Spleen (tissue), 7 donors: ENCODE measurements around the gene SNRNP27.

ENCODE experiments used
- CTCF ChIP-seq, 11 experiments: fragments of 200-600 bp in 7 of 11; fragments of 450-650 bp in 4 of 11; sonication (generic) in 4 of 11; IDR thresholded peaks in 8 of 11; conservative IDR thresholded peaks in 3 of 11; 1 replicate in 7 of 11; 2 replicates in 4 of 11; pipeline versions ENCODE4 v1.4.0 to v1.8.0; 2016 to 2021; ENCODE audit warnings: antibody characterized with exemption in 11 of 11, inconsistent platforms in 4 of 11, mild to moderate bottlenecking in 1 of 11
- POLR2A ChIP-seq, 3 donors: fragments of 450-650 bp; IDR thresholded peaks; one replicate each; pipeline ENCODE4 v1.5.1; 2017; ENCODE audit warnings: antibody characterized with exemption in 3 of 3, mild to moderate bottlenecking in 1 of 3
- POLR2AphosphoS5 ChIP-seq, 3 donors: sonication (generic); formaldehyde crosslinking; IDR thresholded peaks; one replicate each; pipeline ENCODE4 v1.5.1; 2017; ENCODE audit warnings: antibody characterized with exemption in 3 of 3
- donor health status: DM: no; HTN: no; CAD: no; lungs with moderate emphysema.
- donor health status: DM: no; HTN: no; CAD: no.
- donor health status: DM: no; HTN: no; CAD: no.

DNA sequence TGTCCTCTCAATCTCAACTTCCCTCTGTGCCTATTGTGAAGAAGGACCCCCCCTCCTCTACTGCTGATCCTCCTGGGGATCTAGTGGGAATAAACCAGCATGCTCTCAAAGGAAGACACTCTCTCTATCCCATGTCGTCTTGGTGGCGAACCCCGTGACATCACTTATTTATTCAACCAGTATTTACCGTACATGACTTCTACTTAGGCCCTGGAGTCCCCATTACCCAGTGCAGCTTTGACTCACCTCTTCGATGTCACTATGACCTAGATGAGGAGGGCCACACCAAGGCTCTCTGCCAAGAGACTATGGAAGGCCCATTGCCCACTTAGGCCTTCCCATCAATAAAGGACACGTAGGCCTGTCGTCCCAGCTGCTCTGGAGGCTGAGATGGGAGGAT lies 51.0 kb downstream of the SNRNP27 start:
- TF ChIP-seq CTCF (IDR thresholded peaks at IDR 0.05 in 8 of 11, conservative IDR thresholded peaks at IDR 0.05 in 3 of 11) (no peak), POLR2A (IDR thresholded peaks at IDR 0.05) (no peak), POLR2AphosphoS5 (IDR thresholded peaks at IDR 0.05) (no peak)
